Heart left ventricle (tissue), 16 donors: Measurements from ENCODE around the gene FXYD2. TPM values are rescaled to one million over a fixed set of nuclear protein-coding genes. Genes with fewer than 3 reads are reported as not detected.

ENCODE experiments used
- ATAC-seq, 4 donors: fragments of 200-7000 bp; cut with Tn5 transposase; one replicate each; pipeline ENCODE4 v1.9.1; 2020 to 2022; ENCODE audit warnings: moderate library complexity in 4 of 4, mild to moderate bottlenecking in 3 of 4, moderate number of reproducible peaks in 1 of 4
- DNase-seq, 5 donors: peaks; one replicate each; pipeline ENCODE4 v3.0.0-alpha.2; 2020
- H3K27ac ChIP-seq, 12 donors: fragments of 200-600 bp; sonication (generic) in 4 of 12; one replicate each; pipeline versions ENCODE4 v1.5.0 to v1.8.0; 2016 to 2022; ENCODE audit warnings: mild to moderate bottlenecking in 2 of 12
- H3K27me3 ChIP-seq, 9 donors: fragments of 200-600 bp; sonication (generic) in 2 of 9; one replicate each; pipeline versions ENCODE4 v1.5.1 to v1.8.0; 2016 to 2022; ENCODE audit warnings: mild to moderate bottlenecking in 3 of 9
- H3K36me3 ChIP-seq, 9 donors: fragments of 200-600 bp; sonication (generic) in 2 of 9; one replicate each; pipeline versions ENCODE4 v1.5.0 to v1.8.0; 2018 to 2022; ENCODE audit warnings: mild to moderate bottlenecking in 2 of 9
- H3K4me1 ChIP-seq, 12 donors: fragments of 200-600 bp; sonication (generic) in 4 of 12; one replicate each; pipeline versions ENCODE4 v1.5.0 to v1.8.0; 2016 to 2022; ENCODE audit warnings: mild to moderate bottlenecking in 3 of 12
- H3K4me3 ChIP-seq, 12 donors: fragments of 200-600 bp; sonication (generic) in 4 of 12; one replicate each; pipeline versions ENCODE4 v1.5.0 to v1.8.0; 2017 to 2022; ENCODE audit warnings: mild to moderate bottlenecking in 9 of 12, moderate library complexity in 4 of 12
- H3K9me3 ChIP-seq, 12 donors: fragments of 200-600 bp; sonication (generic) in 4 of 12; one replicate each; pipeline versions ENCODE4 v1.5.0 to v1.8.0; 2016 to 2022; ENCODE audit warnings: mild to moderate bottlenecking in 1 of 12
- CTCF ChIP-seq, 12 donors: fragments of 200-600 bp; sonication (generic) in 4 of 12; IDR thresholded peaks; one replicate each; pipeline versions ENCODE4 v1.5.0 to v1.8.0; 2018 to 2022; ENCODE audit warnings: antibody characterized with exemption in 12 of 12, mild to moderate bottlenecking in 5 of 12
- POLR2A ChIP-seq, 2 donors: fragments of 450-650 bp; IDR thresholded peaks; one replicate each; pipeline ENCODE4 v1.6.1; 2017; ENCODE audit warnings: antibody characterized with exemption in 2 of 2, mild to moderate bottlenecking in 2 of 2, moderate library complexity in 2 of 2
- WGBS, 4 donors: extraction: QIAGEN DNeasy Blood & Tissue Kit in 2 of 4; methylation state at CpG; one replicate each; pipeline versions ENCODE4 v1.1.5 to v1.1.7; 2013 to 2018; 5-methylcytosine and 5-hydroxymethylcytosine counted together
- intact Hi-C, 10 donors: fragments of 100-400 bp; cut with DNase I; formaldehyde crosslinking; loops; one replicate each; pipeline versions ENCODE4 v1.11.1 to v1.14.2; 2022
- polyA plus RNA-seq, 2 donors: library from polyadenylated mRNA; stranded (reverse); fragments of 200-250 nt; gene quantifications; one replicate each; pipeline ENCODE4 v1.2.3, GENCODE V29; 2013
- total RNA-seq, 9 donors: library from RNA; depleted of rRNA in 2 of 9; stranded (reverse); fragments of >200 nt in 2 of 9; fragmentation: NEBNext Ultra II Directional in 3 of 9; extraction: Animal tissue kit (Norgen Biotek cat#: 25700) in 3 of 9; gene quantifications; one replicate each; pipeline versions ENCODE4 v1.1.0 to v1.2.4, GENCODE V29; 2016 to 2023
- donor health status: ischemic (EF 13 %, LVEDD 7.1; RV severe dilation, severe dysfunction).
- donor health status: healthy with polysubstance abuse.
- donor health status: DM: no; HTN: yes; CAD: no.
- donor health status: DM: no; HTN: no; CAD: no.
- donor health status: ischemic (EF 25% LVEDD 6.9; RV normal size, moderate dysfunction).
- donor health status: ischemic (EF 25% LVEDD 5.7; RV mildly dilated, moderate dysfunction).
- donor health status: healthy.
- donor health status: DM: yes; HTN: yes; CAD: no.
- donor health status: ischemic (EF 35%, LVEDD 5.7; RV mildly dilated, moderate dysfunction).
- donor health status: nonischemic (EF 11% LVEDD 7.7; RV severe dilation, severe dysfunction).
- donor health status: DM: yes; HTN: yes; CAD: no.
- donor health status: PGD.
- donor health status: ischemic (EF 29% LVEDD 5.4; RV normal size, mild dysfunction).
- donor health status: nonischemic (EF 23%, LVEDD 6.1; RV moderate dilation, normal function).

The FXYD2 gene
- total and polyA plus RNA-seq, 11 donors = 0.48 to 2.7 (median 1.8) TPM; not detected in 1

- DNase-seq (peak in 3 of 5 donors; percentile 47 to 63 (median 51)), ATAC-seq (peak in 3 of 4 donors; percentile 8 to 15 (median 11))
- peaks cover 0 to 23% (median 0%) of the 10 kb centered on the region in 9 donors for H3K27me3 ChIP-seq
- peak overlapping the region; percentile 26 to 96 (median 86) for H3K27ac ChIP-seq
- H3K4me3 ChIP-seq = peak overlapping the region in 5 of 12 donors; percentile 7 to 89 (median 19)
- no peaks in the 10 kb centered on the region for H3K9me3 ChIP-seq
- peaks cover 0 to 4% (median 0%) of the 10 kb centered on the region in 9 donors for H3K36me3 ChIP-seq
- WGBS, 4 donors = 34 to 67% (median 40%) methylated on average over 12 of the region's 12 CpGs
- no peak for TF ChIP-seq CTCF (IDR thresholded peaks at IDR 0.05)
- TF ChIP-seq POLR2A (IDR thresholded peaks at IDR 0.05) = no peak
- intact Hi-C loops = no loop called here
- peaks cover 4 to 87% (median 60%) of the 10 kb centered on the region in 12 donors for H3K4me1 ChIP-seq
Measured at GRCh38 chr11:117872420-117872961, 47.9 kb upstream of the FXYD2 start.

GRCh38 chr11:117871784-117872183 is 47.2 kb upstream of the FXYD2 start:
- Histone ChIP-seq H3K4me3 (no peak overlapping the region), H3K9me3 (no peaks in the 10 kb centered on the region), H3K27me3 (peaks cover 0 to 18% (median 0%) of the 10 kb centered on the region in 9 donors), H3K27ac (peak overlapping the region; percentile 26 to 96 (median 74)), H3K4me1 (peaks cover 4 to 86% (median 57%) of the 10 kb centered on the region in 12 donors), H3K36me3 (peaks cover 0 to 4% (median 0%) of the 10 kb centered on the region in 9 donors)
- no peak for TF ChIP-seq CTCF (IDR thresholded peaks at IDR 0.05)
- no peak for TF ChIP-seq POLR2A (IDR thresholded peaks at IDR 0.05)
- no peak for DNase-seq
- WGBS, 4 donors = 75 to 85% (median 82%) methylated on average over 5 of the region's 5 CpGs
- no peak for ATAC-seq
- intact Hi-C loops = no loop called here

- ATAC-seq = no peak
- Histone ChIP-seq H3K4me3 (no peak overlapping the region), H3K9me3 (no peaks in the 10 kb centered on the region), H3K27ac (peak overlapping the region in 3 of 12 donors; percentile 54 to 92 (median 55)), H3K27me3 (peaks cover 0 to 12% (median 0%) of the 10 kb centered on the region in 9 donors), H3K36me3 (peaks cover 0 to 4% (median 0%) of the 10 kb centered on the region in 9 donors), H3K4me1 (peaks cover 4 to 91% (median 56%) of the 10 kb centered on the region in 12 donors)
- TF ChIP-seq CTCF (IDR thresholded peaks at IDR 0.05) (no peak), POLR2A (IDR thresholded peaks at IDR 0.05) (no peak)
- 75 to 89% (median 83%) methylated on average over 18 of the region's 18 CpGs for WGBS, 4 donors
- DNase-seq = no peak
- intact Hi-C loops = no loop called here
Measured at GRCh38 chr11:117871160-117871559, 46.6 kb upstream of the FXYD2 start.

GRCh38 chr11:117870103-117870952 is 45.8 kb upstream of the FXYD2 start:
- DNase-seq (no peak), ATAC-seq (peak in 2 of 4 donors; percentile 18 to 21)
- Histone ChIP-seq H3K36me3 (peaks cover 0 to 4% (median 0%) of the 10 kb centered on the region in 9 donors), H3K9me3 (no peaks in the 10 kb centered on the region), H3K27me3 (peaks cover 0 to 8% (median 0%) of the 10 kb centered on the region in 9 donors), H3K4me1 (peaks cover 4 to 89% (median 53%) of the 10 kb centered on the region in 12 donors), H3K4me3 (no peak overlapping the region), H3K27ac (peak overlapping the region in 11 of 12 donors; percentile 48 to 92 (median 61))
- no peak for TF ChIP-seq CTCF (IDR thresholded peaks at IDR 0.05)
- TF ChIP-seq POLR2A (IDR thresholded peaks at IDR 0.05) = no peak
- intact Hi-C loops = no loop called here
- 60 to 87% (median 68%) methylated on average over 7 to 9 of the region's 9 CpGs for WGBS, 4 donors
